ENCODE measurements around the gene KIF2C.
"Not testable (repeated sequence)": the region's sequence is repeated elsewhere in the genome, so short reads cannot be mapped to it uniquely, and the experiment has no call there.

The KIF2C gene

GRCh38 chr1:44812822-44813543, 73.3 kb downstream of the KIF2C start:
- H3K4me1 ChIP-seq, result peaks cover 7% of the 10 kb centered on the region
- H3K9me3 ChIP-seq, result no peaks in the 10 kb centered on the region
- no peaks in the 10 kb centered on the region for H3K27me3 ChIP-seq
- no peak for TF ChIP-seq CTCF (IDR thresholded peaks at IDR 0.05; ENCODE audit: low read depth, low read length)
- no peak for DNase-seq
- H3K4me3 ChIP-seq (ENCODE audit: low read depth, low read length), result no peak overlapping the region
- H3K36me3 ChIP-seq, result no peaks in the 10 kb centered on the region

DNA sequence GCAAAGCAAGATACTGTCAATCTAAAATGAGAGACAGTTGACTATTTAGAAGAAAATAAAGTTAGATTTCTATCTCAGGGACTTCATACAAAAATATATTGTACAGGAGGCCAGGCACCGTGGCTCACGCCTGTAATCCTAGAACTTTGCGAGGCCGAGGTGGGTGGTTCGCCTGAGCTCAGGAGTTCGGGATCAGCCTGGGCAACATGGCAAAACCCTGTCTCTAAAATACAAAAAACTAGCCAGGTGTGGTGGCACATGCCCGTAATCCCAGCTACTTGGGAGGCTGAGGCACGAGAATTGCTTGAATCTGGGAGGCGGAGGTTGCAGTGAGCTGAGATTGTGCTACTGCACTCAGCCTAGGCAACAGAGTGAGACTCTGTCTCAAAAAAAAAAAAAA, 76.3 kb downstream of the KIF2C start:
- H3K4me1 ChIP-seq; H3K27me3 ChIP-seq; H3K36me3 ChIP-seq; H3K9me3 ChIP-seq; H3K4me3 ChIP-seq (ENCODE audit: low read depth, low read length); DNase-seq: not testable (repeated sequence)

GRCh38 chr1:44817307-44817706, 77.7 kb downstream of the KIF2C start:
- Histone ChIP-seq H3K27me3 (no peaks in the 10 kb centered on the region), H3K9me3 (no peaks in the 10 kb centered on the region), H3K4me3 (ENCODE audit: low read depth, low read length) (no peak overlapping the region), H3K4me1 (no peaks in the 10 kb centered on the region), H3K36me3 (no peaks in the 10 kb centered on the region)
- no peak for DNase-seq
- TF ChIP-seq CTCF (IDR thresholded peaks at IDR 0.05; ENCODE audit: low read depth, low read length), result no peak
